Measurements from ENCODE around the gene PRR19.
"Not testable (repeated sequence)": the region's sequence is repeated elsewhere in the genome, so short reads cannot be mapped to it uniquely, and the experiment has no call there.

Gene PRR19

DNA sequence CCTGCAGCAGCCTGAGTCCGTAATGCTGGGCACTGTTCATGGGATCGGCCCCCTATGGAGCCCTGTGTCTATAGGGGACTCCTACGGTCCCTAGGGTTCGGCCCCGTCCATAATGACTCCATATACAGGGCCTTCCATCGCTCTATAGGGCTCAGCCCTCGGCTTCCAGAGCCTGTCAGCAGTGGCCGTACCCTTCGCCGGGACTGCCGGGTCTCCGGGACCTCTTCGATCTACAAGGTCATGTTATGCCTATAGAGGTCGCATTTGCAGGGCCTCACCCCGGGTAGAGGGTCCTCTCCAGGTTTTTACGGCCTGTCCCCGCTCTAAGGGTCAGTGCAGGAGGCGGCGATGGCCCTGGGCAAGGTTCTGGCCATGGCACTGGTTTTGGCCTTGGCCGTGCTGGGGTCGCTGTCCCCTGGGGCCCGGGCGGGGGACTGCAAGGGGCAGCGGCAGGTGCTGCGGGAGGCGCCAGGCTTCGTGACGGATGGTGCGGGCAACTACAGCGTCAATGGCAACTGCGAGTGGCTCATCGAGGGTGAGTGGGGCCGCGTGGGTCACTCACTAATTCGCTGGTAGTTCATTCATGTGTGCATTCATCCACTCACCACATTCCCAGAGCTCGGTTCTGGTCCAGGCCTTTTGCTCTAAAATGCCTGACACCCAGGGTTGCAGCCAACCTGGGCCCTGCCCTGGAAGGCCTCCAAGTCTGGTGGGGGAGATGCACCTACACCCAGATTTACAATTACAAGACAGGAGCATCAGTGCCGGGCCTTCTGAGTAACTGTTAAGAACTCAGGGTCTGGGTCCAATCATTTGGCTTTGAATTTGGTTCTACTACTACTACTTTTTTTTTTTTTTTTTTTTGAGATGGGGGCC lies 24.2 kb downstream of the PRR19 start:
- DNase-seq (ENCODE audit: low read depth), result no peak

DNA sequence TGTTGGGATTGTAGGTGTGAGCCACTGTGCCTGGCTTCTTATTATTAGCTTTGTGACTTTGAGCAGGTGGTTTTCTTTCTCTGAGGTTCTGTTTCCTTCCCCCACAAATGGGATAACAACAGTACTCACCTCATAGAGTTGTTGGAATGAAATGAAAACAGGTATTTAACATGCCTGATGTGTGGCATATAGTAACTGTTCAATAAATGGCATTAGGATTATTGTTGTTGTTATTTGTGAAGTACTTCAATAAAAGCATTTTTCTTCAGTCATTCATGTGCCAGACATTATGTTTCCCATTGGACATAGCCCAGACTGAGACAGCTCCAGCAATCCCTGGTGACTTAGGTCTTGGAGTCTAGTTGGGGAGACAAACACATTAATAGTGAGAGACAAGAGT lies 25.0 kb downstream of the PRR19 start:
- no peak for DNase-seq (ENCODE audit: low read depth)

DNA sequence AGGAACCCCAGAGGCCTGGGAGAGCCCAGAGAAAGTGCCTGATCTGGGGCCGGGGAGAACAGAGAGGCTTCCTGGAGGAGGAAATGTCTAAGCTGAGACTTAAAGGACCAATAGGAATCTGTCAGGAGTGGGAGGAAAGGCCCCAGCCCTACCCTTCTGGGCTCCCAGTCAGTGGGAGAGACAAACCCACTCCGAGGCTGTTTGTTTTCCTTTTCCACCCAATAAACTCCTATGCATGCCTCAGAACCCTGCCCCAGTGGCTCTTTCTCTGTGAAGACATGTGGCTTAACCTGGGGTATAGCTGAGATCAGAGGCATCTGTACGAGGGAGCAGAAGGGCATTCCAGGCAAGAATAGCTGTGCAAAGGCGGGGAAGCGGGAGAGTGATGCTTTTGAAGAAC lies 25.4 kb downstream of the PRR19 start:
- DNase-seq (ENCODE audit: low read depth), result no peak

DNA sequence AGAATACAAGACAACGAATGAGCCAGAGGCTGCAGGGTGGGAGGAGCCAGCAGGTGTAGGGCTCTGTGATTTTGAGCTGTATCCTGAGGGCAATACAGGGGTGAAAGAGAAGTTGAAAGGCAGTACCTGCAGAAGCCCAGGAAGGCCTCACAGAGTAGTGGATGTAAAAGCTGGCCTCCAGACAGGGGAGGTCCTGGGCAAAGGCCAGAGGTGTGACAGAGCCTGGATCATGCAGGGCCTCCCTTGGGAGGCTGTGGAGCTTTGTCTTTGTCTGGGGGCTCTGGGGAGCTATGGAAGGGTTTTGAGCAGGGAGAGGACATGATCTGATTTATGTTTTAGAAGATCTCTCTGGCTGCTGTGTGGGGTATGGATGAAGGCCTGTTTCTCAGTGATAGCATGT lies 26.2 kb downstream of the PRR19 start:
- no peak for DNase-seq (ENCODE audit: low read depth)

DNA sequence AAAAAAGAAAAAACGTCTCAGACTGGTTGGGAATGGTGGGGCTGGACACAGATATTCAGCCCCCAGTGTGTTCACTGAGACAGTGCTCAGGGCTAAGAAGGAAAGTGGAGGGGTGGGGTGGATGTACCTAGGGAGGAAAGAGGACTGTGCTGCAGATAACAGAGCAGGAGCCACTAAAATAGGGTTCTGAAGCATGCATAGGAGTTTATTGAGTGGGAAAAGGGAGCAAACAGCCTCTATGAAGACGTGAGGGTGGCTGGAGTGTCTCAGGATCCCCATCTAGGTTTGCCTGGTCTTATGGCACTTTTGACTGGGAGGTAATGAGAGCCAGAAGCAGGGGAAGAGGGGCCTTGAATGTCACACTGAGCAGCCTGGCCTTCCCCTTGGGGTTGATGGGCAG lies 26.9 kb downstream of the PRR19 start:
- DNase-seq (ENCODE audit: low read depth), result no peak

DNA sequence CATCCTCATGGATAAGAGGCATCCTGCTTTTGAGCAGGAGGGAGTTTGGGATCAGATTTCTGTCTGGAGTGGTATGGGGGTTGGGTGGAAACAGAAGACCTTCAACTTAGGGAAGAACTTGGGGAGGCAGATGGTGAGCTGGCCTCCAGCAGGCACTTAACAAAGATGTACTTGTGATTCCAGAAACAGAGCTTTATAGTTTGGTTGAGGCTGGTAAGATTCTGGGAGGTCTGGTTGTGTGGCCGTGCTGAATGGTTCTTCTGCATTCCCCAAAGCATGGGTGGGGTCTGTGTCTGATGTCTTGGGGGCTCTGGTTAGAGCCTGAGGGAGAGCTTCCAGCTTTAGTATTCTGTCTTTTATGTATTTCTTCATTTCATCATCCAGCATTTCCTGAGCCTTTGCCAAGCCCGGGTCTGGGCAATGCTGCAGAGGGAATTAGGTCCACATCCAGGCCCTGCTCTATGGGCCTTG lies 28.3 kb downstream of the PRR19 start:
- DNase-seq (ENCODE audit: low read depth), result no peak

DNA sequence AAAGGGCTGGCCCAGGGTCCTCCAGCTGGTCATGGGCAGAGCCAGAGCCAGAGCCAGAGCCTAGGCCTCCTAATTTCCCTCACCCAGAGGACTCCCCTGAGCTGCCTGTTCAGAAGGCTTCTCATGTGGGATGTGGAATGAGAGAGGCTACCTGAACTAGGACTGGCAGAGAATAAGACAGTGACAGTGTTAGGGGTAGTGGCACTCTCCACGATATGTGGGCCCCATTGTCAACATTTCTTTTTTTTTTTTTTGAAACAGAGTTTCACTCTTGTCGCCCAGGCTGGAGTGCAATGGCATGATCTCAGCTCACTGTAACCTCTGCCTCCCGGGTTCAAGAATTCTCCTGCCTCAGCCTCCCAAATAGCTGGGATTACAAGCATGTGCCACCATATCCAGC lies 29.4 kb downstream of the PRR19 start:
- DNase-seq (ENCODE audit: low read depth), result not testable (repeated sequence)

DNA sequence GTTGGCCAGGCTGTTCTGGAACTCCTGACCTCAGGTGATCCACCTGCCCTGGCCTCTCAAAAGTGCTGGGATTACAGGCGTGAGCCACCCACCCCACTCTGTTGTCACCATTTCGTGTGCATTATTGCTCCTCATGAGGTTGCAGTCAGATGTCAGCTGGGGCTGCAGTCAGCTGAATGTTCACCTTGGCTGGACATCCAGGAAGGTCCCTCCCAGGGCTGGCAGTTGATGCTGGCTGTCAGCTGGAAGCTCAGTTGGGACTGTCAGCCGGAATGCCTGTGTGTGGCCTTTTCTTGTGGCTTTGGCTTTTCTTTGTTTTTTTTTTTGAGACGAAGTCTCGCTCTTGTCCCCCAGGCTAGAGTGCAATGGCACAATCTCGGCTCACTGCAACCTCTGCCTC lies 30.1 kb downstream of the PRR19 start:
- no peak for DNase-seq (ENCODE audit: low read depth)

DNA sequence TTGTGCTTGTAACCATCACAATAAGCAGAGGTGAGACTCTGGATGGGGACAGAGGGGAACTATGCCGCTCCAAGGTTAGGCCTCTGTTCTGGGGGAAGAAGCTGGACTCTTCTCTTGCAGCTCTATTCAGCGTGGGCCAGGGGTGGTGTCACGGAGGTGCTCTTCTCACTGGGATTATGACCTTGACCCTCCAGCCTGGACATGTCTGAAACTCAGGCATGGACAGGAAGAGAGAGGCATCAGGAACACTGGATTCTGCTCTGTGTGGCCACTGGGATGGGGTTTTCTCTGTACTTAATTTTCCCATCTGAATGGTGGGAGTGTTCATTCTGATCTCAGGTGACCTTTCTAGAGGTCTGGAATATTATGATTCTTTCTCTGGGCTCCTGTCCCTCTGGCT lies 31.1 kb downstream of the PRR19 start:
- no peak for DNase-seq (ENCODE audit: low read depth)

DNA sequence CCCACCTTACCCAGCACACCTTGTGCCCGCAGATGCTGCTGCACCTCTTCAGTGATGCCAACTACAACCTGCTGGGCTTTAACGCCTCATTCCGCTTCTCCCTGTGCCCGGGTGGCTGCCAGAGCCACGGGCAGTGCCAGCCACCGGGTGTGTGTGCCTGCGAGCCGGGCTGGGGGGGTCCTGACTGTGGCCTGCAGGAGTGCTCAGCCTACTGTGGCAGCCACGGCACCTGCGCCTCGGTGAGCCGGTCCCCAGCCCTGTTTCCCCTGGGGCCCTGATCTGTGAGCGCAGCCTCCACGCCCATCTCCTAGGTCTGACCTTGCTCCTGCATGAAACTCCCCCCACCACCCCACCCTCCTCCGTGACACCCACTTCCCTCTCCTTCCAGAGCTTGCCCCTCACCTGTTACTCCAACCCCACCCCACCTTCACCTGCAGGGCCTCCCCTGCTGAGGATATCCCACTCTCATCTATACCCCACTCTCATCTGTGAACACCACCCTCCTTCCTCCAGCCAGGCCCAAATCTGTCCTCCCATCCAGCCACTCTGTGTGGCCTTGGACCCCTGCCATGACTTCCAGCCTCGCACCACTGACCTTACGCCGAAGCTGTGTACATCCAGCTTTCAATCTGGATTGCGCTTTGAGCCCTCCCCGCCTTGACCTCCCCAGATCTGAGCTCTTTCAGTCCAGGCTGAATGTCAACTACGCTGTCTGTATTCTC lies 32.2 kb downstream of the PRR19 start:
- no peak for DNase-seq (ENCODE audit: low read depth)

DNA sequence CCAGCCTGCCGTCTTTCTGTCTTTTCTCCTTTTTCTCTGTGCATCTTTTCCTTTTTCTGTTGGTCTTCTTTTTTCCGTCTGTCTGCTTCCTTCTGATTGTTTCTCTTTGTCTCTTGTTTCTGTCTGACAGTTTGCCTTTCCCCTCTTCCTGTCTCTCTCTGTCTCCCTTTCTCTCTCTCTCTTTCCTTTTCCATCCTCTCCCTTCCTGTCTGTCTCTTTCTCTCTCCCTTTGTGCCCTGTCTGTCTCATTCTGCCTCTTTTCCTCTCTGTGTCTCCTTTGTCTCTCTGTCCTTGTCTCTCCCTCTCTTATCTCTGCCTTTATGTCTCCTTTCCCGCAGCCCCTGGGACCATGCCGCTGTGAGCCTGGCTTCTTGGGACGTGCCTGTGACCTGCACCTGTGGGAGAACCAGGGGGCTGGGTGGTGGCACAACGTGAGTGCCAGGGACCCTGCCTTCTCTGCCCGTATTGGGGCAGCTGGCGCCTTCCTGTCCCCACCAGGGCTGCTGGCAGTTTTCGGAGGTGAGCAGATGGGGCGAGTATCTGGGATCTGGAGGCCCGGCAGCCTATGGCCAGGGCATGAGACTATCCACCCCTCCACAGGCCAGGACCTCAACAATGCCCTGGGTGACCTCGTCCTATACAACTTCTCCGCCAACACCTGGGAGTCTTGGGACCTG lies 32.9 kb downstream of the PRR19 start:
- no peak for DNase-seq (ENCODE audit: low read depth)

DNA sequence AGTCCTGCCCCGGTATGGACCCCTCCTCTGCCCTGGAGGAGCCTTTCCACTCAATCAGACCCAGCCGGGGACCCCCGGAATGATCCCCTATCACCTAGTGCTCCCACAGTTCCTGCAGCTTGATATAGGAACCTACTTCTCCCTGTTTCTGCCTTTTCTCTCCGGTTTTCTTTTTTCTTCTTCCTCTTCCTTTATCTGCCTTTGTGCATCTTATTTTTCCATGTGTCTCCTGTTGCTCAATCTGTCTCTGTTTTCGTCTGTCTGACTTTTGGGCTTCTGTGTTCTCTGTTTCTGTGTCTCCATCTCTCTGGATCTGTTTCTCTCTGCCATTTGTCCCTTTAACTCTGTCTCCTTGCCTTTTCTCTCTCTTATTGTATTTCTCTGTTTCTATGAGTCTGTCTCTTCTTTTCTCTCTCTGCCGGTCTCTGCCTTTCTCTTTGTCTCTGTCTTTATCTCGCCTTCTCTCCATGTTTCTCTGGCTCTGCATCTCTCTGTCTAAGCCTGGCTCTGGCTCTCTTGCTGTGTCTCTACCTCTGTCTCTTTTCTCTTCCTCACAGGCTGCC lies 33.5 kb downstream of the PRR19 start:
- no peak for DNase-seq (ENCODE audit: low read depth)

DNA sequence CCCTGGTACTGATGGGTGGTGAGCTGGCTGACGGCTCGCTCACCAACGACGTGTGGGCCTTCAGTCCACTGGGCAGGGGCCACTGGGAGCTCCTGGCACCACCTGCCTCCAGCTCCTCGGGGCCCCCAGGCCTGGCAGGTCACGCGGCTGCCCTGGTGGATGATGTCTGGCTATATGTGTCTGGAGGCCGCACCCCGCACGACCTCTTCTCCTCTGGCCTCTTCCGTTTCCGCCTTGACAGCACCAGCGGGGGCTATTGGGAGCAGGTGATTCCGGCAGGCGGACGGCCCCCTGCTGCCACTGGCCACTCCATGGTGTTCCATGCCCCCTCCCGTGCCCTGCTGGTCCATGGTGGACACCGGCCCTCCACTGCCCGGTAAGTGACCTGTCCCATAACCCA lies 34.0 kb downstream of the PRR19 start:
- DNase-seq (ENCODE audit: low read depth), result no peak

DNA sequence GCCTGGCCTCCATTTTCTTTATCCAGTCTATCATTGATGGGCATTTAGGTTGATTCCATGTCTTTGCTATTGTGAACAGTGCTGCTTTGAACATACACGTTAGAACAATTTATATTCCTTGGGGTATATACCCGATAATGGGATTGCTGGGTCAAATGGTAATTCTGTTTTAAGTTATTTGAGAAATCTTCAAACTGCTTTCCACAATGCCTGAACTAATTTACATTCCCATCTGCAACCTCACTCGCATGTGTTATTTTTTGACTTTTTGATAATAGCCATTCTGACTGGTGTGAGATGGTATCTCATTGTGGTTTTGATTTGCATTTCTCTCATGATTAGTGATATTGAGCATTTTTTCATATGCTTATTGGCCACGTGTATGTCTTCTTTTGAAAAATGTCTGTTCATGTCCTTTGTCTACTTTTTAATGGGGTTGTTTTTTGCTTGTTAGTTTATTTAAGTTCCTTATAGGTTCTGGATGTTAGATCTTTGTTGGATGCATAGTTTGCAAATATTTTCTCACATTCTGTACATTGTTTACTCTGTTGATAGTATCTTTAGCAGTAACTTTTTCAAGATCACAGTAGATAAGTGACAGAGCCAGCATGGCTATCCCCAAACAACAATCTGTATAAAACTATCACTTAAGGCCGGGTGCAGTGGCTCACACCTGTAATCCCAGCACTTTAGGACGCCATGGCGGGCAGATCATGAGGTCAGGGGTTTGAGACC lies 37.4 kb downstream of the PRR19 start:
- DNase-seq (ENCODE audit: low read depth), result not testable (repeated sequence)

DNA sequence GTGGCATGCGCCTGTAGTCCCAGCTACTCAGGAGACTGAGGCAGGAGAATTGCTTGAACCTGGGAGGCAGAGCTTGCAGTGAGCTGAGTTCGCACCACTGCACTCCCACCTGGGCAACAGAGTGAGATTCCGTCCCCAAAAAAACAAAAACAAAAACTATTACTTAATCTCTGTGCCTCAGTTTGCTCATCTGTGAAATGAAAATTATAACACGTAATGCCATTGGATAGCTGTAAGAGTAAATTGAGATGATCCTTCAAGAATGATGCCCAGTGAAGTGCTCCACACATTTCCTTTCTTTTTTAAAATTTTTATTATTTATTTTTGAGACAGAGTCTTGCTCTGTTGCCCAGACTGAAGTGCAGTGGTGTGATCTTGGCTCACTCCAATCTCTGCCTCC lies 38.0 kb downstream of the PRR19 start:
- DNase-seq (ENCODE audit: low read depth), result not testable (repeated sequence)

DNA sequence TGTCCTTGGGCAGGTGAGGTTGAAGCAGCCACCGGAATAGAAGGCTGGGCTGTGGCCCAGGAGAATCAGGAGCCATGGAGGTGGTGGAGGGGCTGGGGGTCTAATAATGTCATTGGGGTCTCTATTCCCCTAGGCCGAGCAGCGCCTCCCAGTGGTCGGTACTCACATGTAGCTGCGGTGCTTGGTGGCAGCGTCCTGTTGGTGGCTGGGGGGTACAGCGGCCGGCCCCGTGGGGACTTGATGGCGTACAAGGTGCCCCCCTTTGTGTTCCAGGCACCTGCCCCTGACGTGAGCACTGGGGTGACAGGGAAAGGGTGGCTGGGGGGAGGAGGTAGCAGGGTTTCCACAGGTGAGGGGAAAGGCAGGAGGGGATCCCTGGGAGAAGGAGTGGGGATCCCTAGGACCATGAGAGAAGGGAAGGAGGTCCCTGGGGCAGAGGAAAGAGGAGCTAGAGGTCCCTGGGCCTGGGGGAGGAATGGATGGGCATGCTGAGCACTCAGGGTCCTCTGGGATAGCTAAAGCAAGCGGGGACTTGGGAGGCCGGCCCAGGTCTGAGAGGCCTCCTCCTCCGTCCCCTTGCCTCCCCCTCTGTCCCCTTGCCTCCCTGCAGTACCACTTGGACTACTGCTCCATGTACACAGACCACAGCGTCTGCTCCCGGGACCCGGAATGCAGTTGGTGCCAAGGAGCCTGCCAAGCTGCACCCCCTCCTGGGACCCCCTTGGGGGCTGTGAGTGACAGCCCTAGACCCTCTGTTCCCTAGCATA lies 41.6 kb downstream of the PRR19 start:
- no peak for DNase-seq (ENCODE audit: low read depth)

DNA sequence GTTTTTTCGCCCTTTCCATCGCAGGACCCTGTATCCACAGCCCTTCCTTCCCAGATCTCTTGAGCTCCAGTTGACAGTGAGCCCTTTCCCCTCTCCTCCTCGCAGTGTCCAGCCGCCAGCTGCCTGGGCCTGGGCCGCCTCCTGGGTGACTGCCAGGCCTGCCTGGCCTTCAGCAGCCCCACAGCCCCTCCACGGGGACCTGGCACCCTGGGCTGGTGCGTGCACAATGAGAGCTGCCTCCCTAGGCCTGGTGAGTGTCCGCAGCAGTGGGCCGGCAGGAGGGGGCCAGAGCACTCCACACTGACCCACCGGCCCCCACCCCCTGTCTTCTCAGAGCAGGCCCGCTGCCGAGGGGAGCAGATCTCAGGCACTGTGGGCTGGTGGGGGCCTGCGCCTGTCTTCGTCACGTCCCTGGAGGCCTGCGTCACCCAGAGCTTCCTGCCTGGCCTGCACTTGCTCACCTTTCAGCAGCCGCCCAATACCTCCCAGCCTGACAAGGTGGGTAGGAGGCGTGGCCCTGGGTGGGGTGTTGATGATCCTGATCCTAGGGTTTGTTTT lies 42.5 kb downstream of the PRR19 start:
- no peak for DNase-seq (ENCODE audit: low read depth)

DNA sequence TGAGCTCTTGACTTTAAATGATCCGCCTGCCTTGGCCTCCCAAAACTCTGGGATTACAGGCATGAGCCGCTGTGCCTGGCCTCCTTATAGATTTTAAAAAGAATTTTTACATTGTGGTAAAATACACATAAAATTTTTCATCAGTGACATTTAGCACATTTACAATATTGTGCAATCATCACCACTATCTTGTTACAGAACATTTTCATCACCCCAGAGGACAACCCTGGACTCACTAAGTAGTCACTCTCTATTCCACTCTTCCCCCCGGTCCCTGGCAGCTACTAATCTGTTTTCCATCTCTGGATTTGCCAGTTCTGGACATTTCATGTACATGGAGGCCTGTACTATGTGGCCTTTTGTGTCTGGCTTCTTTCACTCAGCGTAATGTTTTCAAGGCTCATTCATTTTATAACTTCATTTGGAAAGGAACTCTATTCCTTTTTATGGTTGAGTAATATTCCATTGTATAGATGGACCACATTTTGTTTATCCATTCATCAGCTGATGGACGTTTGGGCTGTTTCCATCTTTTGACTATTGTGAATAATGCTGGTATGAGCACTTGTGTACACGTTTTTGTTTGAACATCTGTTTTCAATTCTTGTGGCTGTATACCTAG lies 43.4 kb downstream of the PRR19 start:
- DNase-seq (ENCODE audit: low read depth), result no peak

DNA sequence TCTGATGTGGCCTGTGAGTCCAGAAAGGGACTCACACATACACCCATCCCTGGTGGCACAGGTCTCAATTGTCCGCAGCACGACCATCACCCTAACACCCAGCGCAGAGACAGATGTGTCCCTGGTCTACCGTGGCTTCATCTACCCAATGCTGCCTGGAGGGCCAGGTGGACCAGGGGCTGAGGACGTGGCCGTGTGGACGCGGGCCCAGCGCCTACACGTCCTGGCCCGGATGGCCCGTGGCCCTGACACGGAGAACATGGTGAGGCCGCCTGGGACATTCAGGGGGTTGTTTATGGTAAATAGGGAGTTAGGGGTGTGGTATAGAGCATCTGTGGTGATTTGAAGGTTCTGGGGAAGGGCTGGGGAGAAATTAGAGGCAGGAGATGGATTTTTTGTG lies 46.3 kb downstream of the PRR19 start:
- no peak for DNase-seq (ENCODE audit: low read depth)

DNA sequence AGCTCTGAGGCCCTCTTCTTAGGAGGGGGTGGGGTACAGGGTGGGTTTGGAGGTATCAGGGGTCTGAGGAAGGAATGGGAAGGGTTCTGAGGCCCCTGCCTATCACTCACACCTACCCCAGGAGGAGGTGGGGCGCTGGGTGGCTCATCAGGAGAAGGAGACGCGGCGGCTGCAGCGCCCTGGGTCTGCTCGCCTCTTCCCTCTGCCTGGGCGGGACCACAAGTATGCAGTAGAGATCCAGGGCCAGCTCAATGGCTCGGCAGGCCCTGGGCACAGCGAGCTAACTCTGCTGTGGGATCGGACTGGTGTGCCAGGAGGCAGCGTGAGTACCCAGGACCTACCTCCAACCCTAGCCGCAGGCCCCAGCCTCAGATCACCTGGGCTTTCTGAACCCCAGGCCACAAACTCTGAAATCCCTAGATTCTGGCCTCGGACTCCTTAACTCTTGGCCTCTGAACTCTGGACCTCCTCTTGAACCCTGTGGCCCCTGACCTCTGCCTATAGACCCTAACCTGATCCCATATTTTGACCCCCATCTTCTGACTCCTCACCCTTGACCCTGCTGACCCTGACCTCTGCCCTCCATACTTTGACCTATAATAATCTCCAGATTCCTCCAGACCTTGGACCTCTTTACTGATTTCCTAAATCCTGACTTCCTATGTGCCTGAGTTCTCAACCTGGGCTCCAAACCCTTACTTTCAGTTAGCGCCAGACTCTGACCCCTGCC lies 47.6 kb downstream of the PRR19 start:
- DNase-seq (ENCODE audit: low read depth), result no peak

All from stimulated activated CD8-positive, alpha-beta memory T cell treated with anti-CD3 and anti-CD28 coated beads, Interleukin-12 subunit alpha, Interleukin-12 subunit beta, amount 100 ng/mL, for 1 hour (primary cell).